H9 (cell line): ENCODE results near the gene POP4. TPM values are rescaled to one million over a fixed set of nuclear protein-coding genes. Genes with fewer than 3 reads are reported as not detected.

Experiments used
- DNase-seq: peaks from one replicate; pipeline ENCODE4 v3.0.0-alpha.2; 2017
- H2AFZ ChIP-seq: one replicate; pipeline ENCODE4 v1.6.1; 2013; ENCODE audit warnings: mild to moderate bottlenecking, low read length, control low read depth, moderate library complexity
- H2AK5ac ChIP-seq: 2 replicates; pipeline ENCODE4 v1.6.1; 2013; ENCODE audit warnings: low read length, control low read depth, mixed read lengths; ENCODE audit not compliant: insufficient read length
- H2BK120ac ChIP-seq: one replicate; pipeline ENCODE4 v1.6.1; 2013; ENCODE audit warnings: low read depth, mild to moderate bottlenecking, low read length, control low read depth, inconsistent platforms; ENCODE audit not compliant: poor library complexity, severe bottlenecking
- H2BK12ac ChIP-seq: 2 replicates; pipeline ENCODE4 v1.6.1; 2013; ENCODE audit warnings: low read length, control low read depth, mixed read lengths, low read depth; ENCODE audit not compliant: insufficient read length
- H2BK15ac ChIP-seq: 2 replicates; pipeline ENCODE4 v1.6.1; 2013; ENCODE audit warnings: low read depth, low read length, control low read depth
- H2BK20ac ChIP-seq: one replicate; pipeline ENCODE4 v1.6.1; 2013; ENCODE audit warnings: low read depth, mild to moderate bottlenecking, low read length, control low read depth, inconsistent platforms; ENCODE audit not compliant: poor library complexity, severe bottlenecking
- H2BK5ac ChIP-seq: 2 replicates; pipeline ENCODE4 v1.6.1; 2013; ENCODE audit warnings: low read length, control low read depth, mixed read lengths; ENCODE audit not compliant: insufficient read length
- H3K14ac ChIP-seq: 2 replicates; pipeline ENCODE4 v1.6.1; 2013; ENCODE audit warnings: low read length, control low read depth; ENCODE audit not compliant: insufficient read depth
- H3K18ac ChIP-seq: 2 replicates; pipeline ENCODE4 v1.6.1; 2013; ENCODE audit warnings: low read depth, mild to moderate bottlenecking, mixed read lengths, low read length, control low read depth; ENCODE audit not compliant: insufficient read length
- H3K23ac ChIP-seq: 2 replicates; pipeline ENCODE4 v1.6.1; 2013; ENCODE audit warnings: low read length, control low read depth, mixed read lengths, low read depth; ENCODE audit not compliant: insufficient read length
- H3K23me2 ChIP-seq: 2 replicates; pipeline ENCODE4 v1.6.1; 2013; ENCODE audit warnings: low read depth, mild to moderate bottlenecking, mixed read lengths, low read length, control low read depth; ENCODE audit not compliant: insufficient read length, poor library complexity, severe bottlenecking
- H3K27ac ChIP-seq: 2 replicates; pipeline ENCODE4 v1.5.1; 2013; ENCODE audit warnings: low read length, control low read depth, mixed read lengths, low read depth; ENCODE audit not compliant: insufficient read length
- H3K27me3 ChIP-seq: 2 replicates; pipeline ENCODE4 v1.6.1; 2013; ENCODE audit warnings: low read length, control low read depth, inconsistent platforms; ENCODE audit not compliant: insufficient read depth
- H3K4ac ChIP-seq: 2 replicates; pipeline ENCODE4 v1.6.1; 2013; ENCODE audit warnings: low read depth, mild to moderate bottlenecking, control low read depth, inconsistent platforms, low read length, moderate library complexity
- H3K4me1 ChIP-seq: 2 replicates; pipeline ENCODE4 v1.6.1; 2013; ENCODE audit warnings: low read length, control low read depth, inconsistent platforms; ENCODE audit not compliant: insufficient read depth
- H3K4me2 ChIP-seq: 2 replicates; pipeline ENCODE4 v1.6.1; 2013; ENCODE audit warnings: low read length, control low read depth, mixed read lengths; ENCODE audit not compliant: insufficient read length, insufficient read depth
- H3K56ac ChIP-seq: 2 replicates; pipeline ENCODE4 v1.6.1; 2013; ENCODE audit warnings: low read depth, mild to moderate bottlenecking, mixed read lengths, low read length, control low read depth; ENCODE audit not compliant: insufficient read length
- H3K79me1 ChIP-seq: 2 replicates; pipeline ENCODE4 v1.6.1; 2013; ENCODE audit warnings: low read depth, mild to moderate bottlenecking, moderate library complexity, low read length, control low read depth, inconsistent platforms; ENCODE audit not compliant: insufficient read depth, poor library complexity, severe bottlenecking
- H3K79me2 ChIP-seq: 2 replicates; pipeline ENCODE4 v1.6.1; 2013; ENCODE audit warnings: low read length, control low read depth, inconsistent platforms; ENCODE audit not compliant: insufficient read depth
- H3K9ac ChIP-seq: 2 replicates; pipeline ENCODE4 v1.6.1; 2013; ENCODE audit warnings: low read length, control low read depth, mixed read lengths; ENCODE audit not compliant: insufficient read length; ENCODE audit errors: extremely low read depth
- H3K9me3 ChIP-seq: one replicate; pipeline ENCODE4 v1.6.1; 2013; ENCODE audit warnings: low read depth, low read length, inconsistent platforms; ENCODE audit not compliant: control insufficient read depth
- H3T11ph ChIP-seq: one replicate; pipeline ENCODE4 v1.6.1; 2013; ENCODE audit warnings: mild to moderate bottlenecking, low read length, control low read depth, inconsistent platforms
- H4K20me1 ChIP-seq: one replicate; pipeline ENCODE4 v1.6.1; 2013; ENCODE audit not compliant: control insufficient read depth, insufficient read length, insufficient read depth
- H4K5ac ChIP-seq: 2 replicates; pipeline ENCODE4 v1.6.1; 2013; ENCODE audit warnings: low read depth, mild to moderate bottlenecking, mixed read lengths, low read length, control low read depth; ENCODE audit not compliant: insufficient read length
- H4K8ac ChIP-seq: replicated peaks from 2 replicates; pipeline ENCODE4 v1.6.1; 2013; ENCODE audit warnings: low read length, control low read depth, mixed read lengths, low read depth; ENCODE audit not compliant: insufficient read length
- H4K91ac ChIP-seq: 2 replicates; pipeline ENCODE4 v1.6.1; 2013; ENCODE audit warnings: low read depth, mild to moderate bottlenecking, moderate library complexity, mixed read lengths, low read length, control low read depth; ENCODE audit not compliant: insufficient read length
- H3K27ac Mint-ChIP-seq, 3 experiments: 2 replicates in 2 of 3; 3 replicates in 1 of 3; pipeline ENCODE4 v1.8.0; 2020 to 2021; ENCODE audit warnings: mixed read lengths in 3 of 3, mild to moderate bottlenecking in 1 of 3, moderate library complexity in 1 of 3
- H3K27me3 Mint-ChIP-seq: 2 replicates; pipeline ENCODE4 v1.8.0; 2021; ENCODE audit warnings: low read depth, mild to moderate bottlenecking, moderate library complexity, mixed read lengths
- H3K36me3 Mint-ChIP-seq, 3 experiments: 2 replicates in 2 of 3; 3 replicates in 1 of 3; pipeline ENCODE4 v1.8.0; 2020 to 2021; ENCODE audit warnings: low read depth in 3 of 3, mixed read lengths in 3 of 3; ENCODE audit not compliant: insufficient read depth in 1 of 3
- H3K4me1 Mint-ChIP-seq, 2 experiments: 2 replicates each; pipeline ENCODE4 v1.8.0; 2020; ENCODE audit warnings: mixed read lengths in 2 of 2
- H3K4me3 Mint-ChIP-seq, 2 experiments: 2 replicates in 1 of 2; 3 replicates in 1 of 2; pipeline ENCODE4 v1.8.0; 2020 to 2021; ENCODE audit warnings: mild to moderate bottlenecking in 2 of 2, mixed read lengths in 2 of 2, moderate library complexity in 1 of 2
- H3K9me3 Mint-ChIP-seq, 2 experiments: 2 replicates in 1 of 2; 3 replicates in 1 of 2; pipeline ENCODE4 v1.8.0; 2020; ENCODE audit warnings: mild to moderate bottlenecking in 2 of 2, mixed read lengths in 2 of 2, moderate library complexity in 1 of 2
- CTCF ChIP-seq: fragments of 200-600 bp; sonication (generic); conservative IDR thresholded peaks from 3 replicates; pipeline ENCODE4 v1.8.0; 2021; ENCODE audit warnings: antibody characterized with exemption, mild to moderate bottlenecking
- WGBS: extraction: QIAGEN DNeasy Blood & Tissue Kit; methylation state at CpG from one replicate; pipeline ENCODE4 v1.1.7; 2013; ENCODE audit warnings: missing lambda C conversion rate, low lambda C conversion rate, mixed read lengths; ENCODE audit not compliant: insufficient read length; ENCODE audit errors: extremely low coverage; 5-methylcytosine and 5-hydroxymethylcytosine counted together
- total RNA-seq: library from RNA; stranded (reverse); gene quantifications from 2 replicates; pipeline ENCODE4 v1.2.1, GENCODE V29; 2021

POP4 gene
- total RNA-seq, 1 experiment from 2014 or later, result 51.4 TPM

GRCh38 chr19:29665826-29666577, 59.9 kb downstream of the POP4 start:
- H3K4me1 ChIP-seq, result peaks cover 8% of the 10 kb centered on the region; the same call in 1 of the 2 replicates
- H3K18ac ChIP-seq, result peak overlapping the region; percentile 2
- no peaks in the 10 kb centered on the region for H3K9me3 ChIP-seq
- no peak overlapping the region for H2AK5ac ChIP-seq
- no peak overlapping the region for H4K91ac ChIP-seq
- H2AFZ ChIP-seq, result no peak overlapping the region
- no peak for TF ChIP-seq CTCF
- no peak overlapping the region for H2BK12ac ChIP-seq
- peaks cover 14% of the 10 kb centered on the region for H3K23me2 ChIP-seq
- DNase-seq, result peak; percentile 86
- Mint-ChIP-seq H3K27ac (peak overlapping the region in 2 of 3 experiments; percentile 67 to 88; a peak in 2 of 7 replicates), H3K4me1 (peaks cover 11 to 20% of the 10 kb centered on the region in 2 experiments), H3K9me3 (no peaks in the 10 kb centered on the region), H3K4me3 (peak overlapping the region; percentile 73 to 86), H3K36me3 (peaks cover 0 to 6% (median 2%) of the 10 kb centered on the region in 3 experiments; a peak in 5 of 7 replicates), H3K27me3 (peaks cover 12% of the 10 kb centered on the region)
- WGBS, result no CpG with 5 or more reads among the region's 30 CpGs
- H3K79me1 ChIP-seq, result no peaks in the 10 kb centered on the region
- H3K14ac ChIP-seq, result 0 out of 2 replicates have a peak overlapping the region, but pooled peaks have one; percentile 4
- peak overlapping the region; percentile 62 for H3K4me2 ChIP-seq
- no peak overlapping the region for H3K23ac ChIP-seq
- H2BK5ac ChIP-seq, result no peak overlapping the region
- no peak overlapping the region for H3K56ac ChIP-seq
- H2BK120ac ChIP-seq, result no peak overlapping the region
- H4K5ac ChIP-seq, result no peak overlapping the region
- H2BK15ac ChIP-seq, result no peak overlapping the region
- H4K8ac ChIP-seq, result no peak overlapping the region
- no peak overlapping the region for H3T11ph ChIP-seq
- no peak overlapping the region for H3K27ac ChIP-seq
- H3K27me3 ChIP-seq, result no peaks in the 10 kb centered on the region
- no peak overlapping the region for H2BK20ac ChIP-seq
- H3K9ac ChIP-seq, result no peak overlapping the region
- H3K4ac ChIP-seq, result no peak overlapping the region
- no peaks in the 10 kb centered on the region; the same call in 1 of the 2 replicates for H3K79me2 ChIP-seq
- H4K20me1 ChIP-seq, result no peaks in the 10 kb centered on the region

Other genes with a start within 250 kb of the POP4 start
- gene VSTM2B, start 80.3 kb upstream of the POP4 start, total RNA-seq, result 0.29 and 0.31 TPM in 2 replicates
- 4.9 and 5.0 TPM in 2 replicates for gene PLEKHF1, start 59.2 kb downstream of the POP4 start, total RNA-seq
- 17.2 and 17.5 TPM in 2 replicates for gene C19orf12, start 109.0 kb downstream of the POP4 start, total RNA-seq
- gene CCNE1, start 205.7 kb downstream of the POP4 start, total RNA-seq, result 40.2 and 42.1 TPM in 2 replicates